NCI-H82 treated with DMSO at 0.1 percent for 48 hours (cell line): Measurements from ENCODE around the gene FRMD5.

Experiments used
- DNase-seq: peaks from one replicate; lab custom pipeline; 2025; ENCODE audit not compliant: unreplicated experiment; lab: John Stamatoyannopoulos, UW

The FRMD5 gene

GRCh38 chr15:43981576-43981975, 213.5 kb downstream of the FRMD5 start:
- no peak for DNase-seq

GRCh38 chr15:43977072-43977884, 217.8 kb downstream of the FRMD5 start:
- no peak for DNase-seq

- no peak for DNase-seq
Observed at GRCh38 chr15:43975770-43976169, 219.3 kb downstream of the FRMD5 start.

GRCh38 chr15:43975326-43975725, 219.7 kb downstream of the FRMD5 start:
- no peak for DNase-seq

GRCh38 chr15:43974852-43975251, 220.2 kb downstream of the FRMD5 start:
- DNase-seq: no peak

- DNase-seq: no peak
Observed at GRCh38 chr15:43969802-43970375, 225.2 kb downstream of the FRMD5 start.

GRCh38 chr15:43968551-43968950, 226.5 kb downstream of the FRMD5 start:
- no peak for DNase-seq

GRCh38 chr15:43966646-43967045, 228.4 kb downstream of the FRMD5 start:
- no peak for DNase-seq

GRCh38 chr15:43958861-43959330, 236.2 kb downstream of the FRMD5 start:
- DNase-seq: no peak

GRCh38 chr15:43957724-43958123, 237.3 kb downstream of the FRMD5 start:
- DNase-seq: no peak

- no peak for DNase-seq
Observed at GRCh38 chr15:43955140-43955539, 239.9 kb downstream of the FRMD5 start.

GRCh38 chr15:43954181-43954621, 240.9 kb downstream of the FRMD5 start:
- DNase-seq: no peak

- DNase-seq: no peak
Observed at GRCh38 chr15:43953402-43953801, 241.7 kb downstream of the FRMD5 start.

GRCh38 chr15:43950531-43950930, 244.5 kb downstream of the FRMD5 start:
- no peak for DNase-seq

- DNase-seq: no peak
Observed at GRCh38 chr15:43948691-43949325, 246.3 kb downstream of the FRMD5 start.

GRCh38 chr15:43943511-43943910, 251.6 kb downstream of the FRMD5 start:
- no peak for DNase-seq

- no peak for DNase-seq
Observed at GRCh38 chr15:43942194-43942593, 252.9 kb downstream of the FRMD5 start.

GRCh38 chr15:43941555-43941954, 253.5 kb downstream of the FRMD5 start:
- DNase-seq: no peak

GRCh38 chr15:43941071-43941470, 254.0 kb downstream of the FRMD5 start:
- no peak for DNase-seq

GRCh38 chr15:43939070-43939469, 256.0 kb downstream of the FRMD5 start:
- DNase-seq: no peak

GRCh38 chr15:43934480-43934879, 260.6 kb downstream of the FRMD5 start:
- no peak for DNase-seq

- no peak for DNase-seq
Observed at GRCh38 chr15:43932907-43933306, 262.2 kb downstream of the FRMD5 start.
